H1 (cell line): ENCODE measurements around the gene GPT2. TPM values are rescaled to one million over a fixed set of nuclear protein-coding genes. Genes with fewer than 3 reads are reported as not detected.

ENCODE experiments used
- CTCF ChIA-PET: fragments of 300-600 bp; sonication (Branson Sonifier 250); formaldehyde crosslinking; loops from one replicate; lab custom pipeline; 2021; ENCODE audit not compliant: partially characterized antibody; lab: Charles Lee
- POLR2A ChIA-PET: fragments of 300-600 bp; sonication (Branson Sonifier 250); formaldehyde crosslinking; loops from one replicate; lab custom pipeline; 2021; ENCODE audit warnings: inconsistent platforms; ENCODE audit not compliant: partially characterized antibody; lab: Charles Lee
- DNase-seq, 2 experiments: peaks; one replicate each; pipeline versions ENCODE4 v3.0.0 to v3.0.0-alpha.2; 2010 to 2022; ENCODE audit warnings: low spot score in 2 of 2, low read depth in 1 of 2, mixed read lengths in 1 of 2
- FAIRE-seq: peaks from 2 replicates; lab custom pipeline; 2011; peaks lifted over from hg19 to GRCh38; lab: Jason Lieb, UNC
- H2AFZ ChIP-seq: 2 replicates; pipeline ENCODE4 v1.8.1; 2012; ENCODE audit warnings: low read length, inconsistent platforms
- H2AK5ac ChIP-seq: 2 replicates; pipeline ENCODE4 v1.6.1; 2013; ENCODE audit warnings: low read depth, low read length
- H2BK120ac ChIP-seq: replicated peaks from 2 replicates; pipeline ENCODE3; 2013; ENCODE audit warnings: low read depth, low read length, inconsistent platforms
- H2BK12ac ChIP-seq: 2 replicates; pipeline ENCODE4 v1.6.1; 2013; ENCODE audit warnings: low read depth, low read length
- H2BK15ac ChIP-seq: 2 replicates; pipeline ENCODE4 v1.6.1; 2013; ENCODE audit warnings: low read length
- H2BK20ac ChIP-seq: 2 replicates; pipeline ENCODE4 v1.6.1; 2013; ENCODE audit warnings: low read length
- H2BK5ac ChIP-seq: 2 replicates; pipeline ENCODE4 v1.6.1; 2013; ENCODE audit warnings: low read depth, low read length
- H3K14ac ChIP-seq: 2 replicates; pipeline ENCODE4 v1.6.1; 2013; ENCODE audit warnings: inconsistent platforms; ENCODE audit not compliant: insufficient read length
- H3K18ac ChIP-seq: 2 replicates; pipeline ENCODE4 v1.6.1; 2013; ENCODE audit warnings: low read length; ENCODE audit errors: extremely low read depth
- H3K23ac ChIP-seq: 2 replicates; pipeline ENCODE4 v1.6.1; 2013; ENCODE audit warnings: inconsistent platforms; ENCODE audit not compliant: insufficient read length
- H3K23me2 ChIP-seq: 2 replicates; pipeline ENCODE4 v1.6.1; 2013; ENCODE audit warnings: low read depth, low read length
- H3K27ac ChIP-seq: 2 replicates; pipeline ENCODE4 v1.6.1; 2011; ENCODE audit warnings: low read depth, low read length, inconsistent platforms
- H3K27me3 ChIP-seq, 4 experiments: replicated peaks in 1 of 4; 1 replicate in 1 of 4; 2 replicates in 3 of 4; pipeline versions ENCODE4 v1.6.1 to v1.8.1; 2011 to 2013; ENCODE audit warnings: low read length in 3 of 4, mild to moderate bottlenecking in 3 of 4, inconsistent platforms in 2 of 4, mixed read lengths in 2 of 4, moderate library complexity in 1 of 4; ENCODE audit not compliant: control insufficient read depth in 3 of 4, insufficient read depth in 3 of 4; ENCODE audit errors: extremely low read depth in 1 of 4
- H3K36me3 ChIP-seq, 4 experiments: 2 replicates each; pipeline versions ENCODE4 v1.6.1 to v1.8.1; 2011 to 2013; ENCODE audit warnings: mild to moderate bottlenecking in 4 of 4, low read length in 3 of 4, moderate library complexity in 2 of 4, control low read depth in 1 of 4, inconsistent platforms in 1 of 4; ENCODE audit not compliant: insufficient read depth in 4 of 4, control insufficient read depth in 2 of 4
- H3K4ac ChIP-seq: replicated peaks from 2 replicates; pipeline ENCODE3; 2013; ENCODE audit warnings: low read length, low read depth, mixed read lengths, inconsistent platforms; ENCODE audit not compliant: insufficient read length
- H3K4me1 ChIP-seq, 4 experiments: replicated peaks in 1 of 4; 1 replicate in 1 of 4; 2 replicates in 3 of 4; pipeline versions ENCODE4 v1.6.1 to v1.8.1; 2011 to 2013; ENCODE audit warnings: low read length in 3 of 4, inconsistent platforms in 2 of 4, mixed read lengths in 1 of 4; ENCODE audit not compliant: insufficient read depth in 4 of 4, control insufficient read depth in 3 of 4
- H3K4me2 ChIP-seq, 2 experiments: 2 replicates each; pipeline versions ENCODE4 v1.6.1 to v1.8.1; 2011 to 2013; ENCODE audit warnings: low read depth in 2 of 2, low read length in 2 of 2, control low read depth in 1 of 2, inconsistent platforms in 1 of 2, mild to moderate bottlenecking in 1 of 2; ENCODE audit not compliant: insufficient read depth in 1 of 2
- H3K4me3 ChIP-seq, 4 experiments: fragments of 200-600, 300-600 bp in 1 of 4; sonication (generic), shearing (Covaris generic), sonication (Bioruptor Twin) in 1 of 4; 2 replicates each; pipeline versions ENCODE4 v1.5.1 to v1.8.1; 2011 to 2016; ENCODE audit warnings: low read length in 4 of 4, low read depth in 3 of 4, control low read depth in 2 of 4, inconsistent platforms in 2 of 4, mild to moderate bottlenecking in 2 of 4, mixed read lengths in 1 of 4, moderate library complexity in 1 of 4; ENCODE audit not compliant: insufficient read depth in 2 of 4; ENCODE audit errors: extremely low read depth in 1 of 4
- H3K56ac ChIP-seq: replicated peaks from 2 replicates; pipeline ENCODE3; 2013; ENCODE audit warnings: low read depth, mild to moderate bottlenecking, mixed read lengths, low read length, inconsistent platforms; ENCODE audit not compliant: insufficient read length
- H3K79me1 ChIP-seq: 2 replicates; pipeline ENCODE4 v1.6.1; 2013; ENCODE audit warnings: low read depth, low read length, control low read depth
- H3K79me2 ChIP-seq, 2 experiments: 2 replicates each; pipeline versions ENCODE4 v1.6.1 to v1.8.1; 2012 to 2013; ENCODE audit warnings: low read length in 2 of 2, mild to moderate bottlenecking in 2 of 2, inconsistent platforms in 1 of 2; ENCODE audit not compliant: insufficient read depth in 2 of 2, control insufficient read depth in 1 of 2
- H3K9ac ChIP-seq, 4 experiments: replicated peaks in 1 of 4; 1 replicate in 1 of 4; 2 replicates in 3 of 4; pipeline versions ENCODE4 v1.6.1 to v1.8.1; 2011 to 2013; ENCODE audit warnings: low read depth in 3 of 4, low read length in 3 of 4, control low read depth in 2 of 4, mild to moderate bottlenecking in 2 of 4, moderate library complexity in 2 of 4, inconsistent platforms in 1 of 4; ENCODE audit errors: extremely low read depth in 1 of 4
- H3K9me3 ChIP-seq, 2 experiments: 2 replicates each; pipeline versions ENCODE4 v1.6.1 to v1.8.1; 2012 to 2013; ENCODE audit warnings: mild to moderate bottlenecking in 2 of 2, moderate library complexity in 2 of 2, control low read depth in 1 of 2, inconsistent platforms in 1 of 2, low read depth in 1 of 2, low read length in 1 of 2, mixed read lengths in 1 of 2; ENCODE audit not compliant: insufficient read depth in 2 of 2
- H4K20me1 ChIP-seq, 2 experiments: replicated peaks in 1 of 2; 2 replicates each; pipeline versions ENCODE3 to v1.8.1; 2011 to 2013; ENCODE audit warnings: inconsistent platforms in 2 of 2, low read length in 2 of 2, mild to moderate bottlenecking in 1 of 2; ENCODE audit not compliant: insufficient read depth in 2 of 2, control insufficient read depth in 1 of 2
- H4K5ac ChIP-seq: 2 replicates; pipeline ENCODE4 v1.6.1; 2013; ENCODE audit warnings: low read length, low read depth, mixed read lengths, inconsistent platforms; ENCODE audit not compliant: insufficient read length
- H4K8ac ChIP-seq: 2 replicates; pipeline ENCODE4 v1.8.0; 2013; ENCODE audit warnings: mild to moderate bottlenecking, moderate library complexity, low read length, inconsistent platforms; ENCODE audit not compliant: insufficient read depth; ENCODE audit errors: extremely low read depth
- H4K91ac ChIP-seq: replicated peaks from 2 replicates; pipeline ENCODE3; 2013; ENCODE audit warnings: low read length, mixed read lengths, inconsistent platforms; ENCODE audit not compliant: insufficient read length
- GABPA ChIP-seq: IDR thresholded peaks from 2 replicates; pipeline ENCODE4 v1.6.1; 2011; ENCODE audit warnings: mild to moderate bottlenecking, low read length, moderate library complexity, borderline replicate concordance; ENCODE audit not compliant: insufficient read depth
- KDM5A ChIP-seq: fragments of 200-600 bp; IDR thresholded peaks from 2 replicates; pipeline ENCODE4 v1.7.1; 2012; ENCODE audit warnings: mild to moderate bottlenecking, low read length, inconsistent platforms, mixed read lengths
- RNF2 ChIP-seq: fragments of 200-900, 300-1000 bp; sonication (generic); IDR thresholded peaks from 2 replicates; pipeline ENCODE4 v1.7.1; 2016; ENCODE audit warnings: borderline replicate concordance, low read depth, mild to moderate bottlenecking, antibody characterized with exemption, low read length; ENCODE audit not compliant: poor library complexity, severe bottlenecking; ENCODE audit errors: missing control alignments
- SAP30 ChIP-seq: fragments of 300-600 bp; sonication (generic); IDR thresholded peaks from 2 replicates; pipeline ENCODE4 v1.7.1; 2012; ENCODE audit warnings: low read length, moderate library complexity, mild to moderate bottlenecking, inconsistent platforms; ENCODE audit not compliant: insufficient read depth, insufficient replicate concordance
- SIRT6 ChIP-seq: IDR thresholded peaks from one replicate; pipeline ENCODE4 v1.7.1; 2012; ENCODE audit warnings: low read length, inconsistent platforms
- WGBS, 2 experiments: shearing (Covaris generic) in 1 of 2; methylation state at CpG; one replicate each; pipeline versions ENCODE4 v1.1.6 to v1.1.7; 2013 to 2015; ENCODE audit warnings: low lambda C conversion rate in 2 of 2, mixed read lengths in 2 of 2, inconsistent platforms in 1 of 2, low coverage in 1 of 2, missing lambda C conversion rate in 1 of 2; ENCODE audit not compliant: insufficient replicate concordance in 2 of 2, insufficient coverage in 1 of 2, insufficient read length in 1 of 2; ENCODE audit errors: extremely low coverage in 1 of 2, missing lambda C conversion rate in 1 of 2; 5-methylcytosine and 5-hydroxymethylcytosine counted together
- polyA plus RNA-seq, 7 experiments: library from polyadenylated mRNA; depleted of rRNA in 3 of 7; stranded (reverse) in 5 of 7; unstranded in 2 of 7; fragments of >200 nt in 5 of 7; fragments of 200-250 nt in 2 of 7; gene quantifications; 1 replicate in 5 of 7; 2 replicates in 1 of 7; 4 replicates in 1 of 7; pipeline versions ENCODE4 v1.2.1 to v1.2.3, GENCODE V29; 2011 to 2013; ENCODE audit warnings: missing spikeins in 2 of 7, mixed read lengths in 2 of 7
- total RNA-seq: library from RNA; stranded (reverse); fragmentation: NEBNext Ultra II Directional; extraction: Animal tissue kit (Norgen Biotek cat#: 25700); gene quantifications from 2 replicates; pipeline ENCODE4 v1.2.1, GENCODE V29; 2021
- TF ChIP-seq, protein P1 (sequence below): IDR thresholded peaks from 2 replicates; pipeline ENCODE4 v1.6.1; 2012; ENCODE audit warnings: inconsistent platforms
- TF ChIP-seq, protein P2 (sequence below): IDR thresholded peaks from 2 replicates; pipeline ENCODE4 v1.6.1; 2012; ENCODE audit warnings: low read length, inconsistent platforms

The GPT2 gene
- total and polyA plus RNA-seq, 2 of the 8 experiments (the other 6 are each of a cell fraction or from before 2014, with no cell fraction given): 71.6 to 94.1 TPM

DNA sequence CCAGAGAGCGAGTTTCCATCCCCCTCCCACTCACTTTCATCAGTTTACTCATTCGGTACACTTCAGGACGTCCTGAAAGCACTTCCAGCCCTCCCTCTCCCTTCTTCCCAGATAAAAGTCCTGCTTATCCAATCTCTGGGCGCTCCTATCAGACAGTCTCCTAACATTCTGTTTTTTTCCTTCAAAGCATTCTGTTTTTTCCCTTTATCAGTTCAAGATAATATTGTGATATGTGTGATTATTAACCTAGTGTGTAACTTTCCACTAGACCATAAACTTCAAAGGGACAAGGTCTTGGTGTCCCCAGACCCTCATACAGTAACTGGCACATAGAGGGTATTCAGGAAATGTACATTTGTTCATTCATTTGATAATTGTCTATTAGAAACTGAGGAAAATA is 28.8 kb upstream of the GPT2 start:
- H3K4me2 ChIP-seq: no peak overlapping the region
- H3K18ac ChIP-seq: no peak overlapping the region
- H3K27me3 ChIP-seq: no peaks in the 10 kb centered on the region
- no peak overlapping the region for H2BK12ac ChIP-seq
- no peak overlapping the region for H4K8ac ChIP-seq
- H4K5ac ChIP-seq: no peak overlapping the region
- no peak overlapping the region for H3K23ac ChIP-seq
- DNase-seq: no peak
- H3K23me2 ChIP-seq: no peaks in the 10 kb centered on the region
- CTCF ChIA-PET: interaction anchor here (0.8 to 5.2 kb wide), 6 partner anchors 27 to 73 kb away, joined by 4 to 124 read pairs (median 31); no protein-coding TSS in a partner anchor
- FAIRE-seq: no peak
- H3K9me3 ChIP-seq: no peaks in the 10 kb centered on the region
- no peak overlapping the region for H3K4me3 ChIP-seq
- 86% methylated on average over 4 of the region's 4 CpGs; no CpG with 5 or more reads in 1 of the 2 experiments for WGBS, 2 experiments
- no peak overlapping the region for H2AK5ac ChIP-seq
- H3K4ac ChIP-seq: no peak overlapping the region
- H3K79me1 ChIP-seq: no peaks in the 10 kb centered on the region
- no peak overlapping the region for H2BK15ac ChIP-seq
- no peak overlapping the region for H2BK120ac ChIP-seq
- no peaks in the 10 kb centered on the region for H3K36me3 ChIP-seq
- H4K20me1 ChIP-seq: no peaks in the 10 kb centered on the region
- no peak overlapping the region for H2AFZ ChIP-seq
- H3K4me1 ChIP-seq: peaks cover 0 to 4% (median 0%) of the 10 kb centered on the region in 4 experiments; a peak in 4 of 7 replicates
- no peak overlapping the region for H3K14ac ChIP-seq
- no peak overlapping the region for H3K27ac ChIP-seq
- TF ChIP-seq, protein P1, sequence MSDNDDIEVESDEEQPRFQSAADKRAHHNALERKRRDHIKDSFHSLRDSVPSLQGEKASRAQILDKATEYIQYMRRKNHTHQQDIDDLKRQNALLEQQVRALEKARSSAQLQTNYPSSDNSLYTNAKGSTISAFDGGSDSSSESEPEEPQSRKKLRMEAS: no peak
- TF ChIP-seq SAP30: no peak
- TF ChIP-seq, protein P2, sequence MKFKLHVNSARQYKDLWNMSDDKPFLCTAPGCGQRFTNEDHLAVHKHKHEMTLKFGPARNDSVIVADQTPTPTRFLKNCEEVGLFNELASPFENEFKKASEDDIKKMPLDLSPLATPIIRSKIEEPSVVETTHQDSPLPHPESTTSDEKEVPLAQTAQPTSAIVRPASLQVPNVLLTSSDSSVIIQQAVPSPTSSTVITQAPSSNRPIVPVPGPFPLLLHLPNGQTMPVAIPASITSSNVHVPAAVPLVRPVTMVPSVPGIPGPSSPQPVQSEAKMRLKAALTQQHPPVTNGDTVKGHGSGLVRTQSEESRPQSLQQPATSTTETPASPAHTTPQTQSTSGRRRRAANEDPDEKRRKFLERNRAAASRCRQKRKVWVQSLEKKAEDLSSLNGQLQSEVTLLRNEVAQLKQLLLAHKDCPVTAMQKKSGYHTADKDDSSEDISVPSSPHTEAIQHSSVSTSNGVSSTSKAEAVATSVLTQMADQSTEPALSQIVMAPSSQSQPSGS: no peak
- no peak for TF ChIP-seq RNF2
- no peak for TF ChIP-seq SIRT6
- TF ChIP-seq GABPA: no peak
- TF ChIP-seq KDM5A: no peak
- H2BK5ac ChIP-seq: no peak overlapping the region
- H2BK20ac ChIP-seq: no peak overlapping the region
- H3K9ac ChIP-seq: no peak overlapping the region
- H3K79me2 ChIP-seq: no peaks in the 10 kb centered on the region; a peak in 1 of 4 replicates
- POLR2A ChIA-PET: interaction anchor here (1.8 to 2.2 kb wide), 2 partner anchors 29 to 52 kb away, joined by 15 to 18 read pairs; partner anchors contain the start of gene GPT2
- H3K56ac ChIP-seq: no peak overlapping the region
- no peak overlapping the region for H4K91ac ChIP-seq
